BE2C (cell line): ENCODE measurements around the gene PIGR.

Source experiments
- DNase-seq: peaks from one replicate; pipeline ENCODE4 v3.0.0-alpha.2; 2020
- H3K27me3 ChIP-seq: fragments of 250-450 bp; sonication (Bioruptor Pico); 2 replicates; pipeline ENCODE4 v1.5.1; 2020; ENCODE audit warnings: mild to moderate bottlenecking
- H3K36me3 ChIP-seq: fragments of 250-450 bp; sonication (Bioruptor Pico); 2 replicates; pipeline ENCODE4 v1.5.1; 2020; ENCODE audit warnings: mild to moderate bottlenecking
- H3K4me1 ChIP-seq: fragments of 250-450 bp; sonication (Bioruptor Pico); 2 replicates; pipeline ENCODE4 v1.5.1; 2020
- H3K4me3 ChIP-seq: 2 replicates; pipeline ENCODE4 v1.5.1; 2011; ENCODE audit warnings: low read depth, low read length
- H3K9me3 ChIP-seq: fragments of 250-450 bp; sonication (Bioruptor Pico); 2 replicates; pipeline ENCODE4 v1.5.1; 2020
- TF ChIP-seq, protein P1 (sequence below): IDR thresholded peaks from 2 replicates; pipeline ENCODE4 v1.5.1; 2012; ENCODE audit warnings: mild to moderate bottlenecking, low read depth, low read length

Gene PIGR

DNA sequence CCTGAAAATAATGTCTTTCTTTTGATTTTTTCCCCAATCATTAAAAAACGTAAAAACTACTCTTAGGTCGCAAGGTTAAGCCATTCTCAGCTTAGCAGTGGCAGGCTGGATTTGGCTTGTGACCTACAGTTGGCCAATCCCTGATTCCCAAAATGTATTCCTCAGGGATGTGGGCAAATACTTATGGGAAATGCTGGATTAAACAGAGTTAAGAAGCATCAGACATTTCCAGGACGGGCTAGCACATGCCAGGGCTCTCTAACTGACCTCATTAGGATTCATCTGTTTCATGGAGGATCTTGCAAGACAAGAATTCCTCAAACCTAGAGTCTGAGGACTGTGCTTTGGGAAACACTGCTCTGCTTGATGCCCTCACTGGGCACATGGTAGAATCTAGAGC, 50.0 kb downstream of the PIGR start:
- no peak for DNase-seq
- Histone ChIP-seq H3K9me3 (peaks cover 3% of the 10 kb centered on the region; the same call in 1 of the 2 replicates), H3K36me3 (no peaks in the 10 kb centered on the region), H3K4me3 (no peak overlapping the region), H3K4me1 (peaks cover 5% of the 10 kb centered on the region), H3K27me3 (no peaks in the 10 kb centered on the region)
- TF ChIP-seq, protein P1, sequence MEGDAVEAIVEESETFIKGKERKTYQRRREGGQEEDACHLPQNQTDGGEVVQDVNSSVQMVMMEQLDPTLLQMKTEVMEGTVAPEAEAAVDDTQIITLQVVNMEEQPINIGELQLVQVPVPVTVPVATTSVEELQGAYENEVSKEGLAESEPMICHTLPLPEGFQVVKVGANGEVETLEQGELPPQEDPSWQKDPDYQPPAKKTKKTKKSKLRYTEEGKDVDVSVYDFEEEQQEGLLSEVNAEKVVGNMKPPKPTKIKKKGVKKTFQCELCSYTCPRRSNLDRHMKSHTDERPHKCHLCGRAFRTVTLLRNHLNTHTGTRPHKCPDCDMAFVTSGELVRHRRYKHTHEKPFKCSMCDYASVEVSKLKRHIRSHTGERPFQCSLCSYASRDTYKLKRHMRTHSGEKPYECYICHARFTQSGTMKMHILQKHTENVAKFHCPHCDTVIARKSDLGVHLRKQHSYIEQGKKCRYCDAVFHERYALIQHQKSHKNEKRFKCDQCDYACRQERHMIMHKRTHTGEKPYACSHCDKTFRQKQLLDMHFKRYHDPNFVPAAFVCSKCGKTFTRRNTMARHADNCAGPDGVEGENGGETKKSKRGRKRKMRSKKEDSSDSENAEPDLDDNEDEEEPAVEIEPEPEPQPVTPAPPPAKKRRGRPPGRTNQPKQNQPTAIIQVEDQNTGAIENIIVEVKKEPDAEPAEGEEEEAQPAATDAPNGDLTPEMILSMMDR = no peak

GRCh38 chr1:206895837-206896242, 50.4 kb downstream of the PIGR start:
- H3K27me3 ChIP-seq = no peaks in the 10 kb centered on the region
- H3K36me3 ChIP-seq = no peaks in the 10 kb centered on the region
- DNase-seq = no peak
- H3K4me1 ChIP-seq = peaks cover 5% of the 10 kb centered on the region
- TF ChIP-seq, protein P1 = no peak
- H3K9me3 ChIP-seq = no peaks in the 10 kb centered on the region; the same call in 1 of the 2 replicates
- H3K4me3 ChIP-seq = no peak overlapping the region

DNA sequence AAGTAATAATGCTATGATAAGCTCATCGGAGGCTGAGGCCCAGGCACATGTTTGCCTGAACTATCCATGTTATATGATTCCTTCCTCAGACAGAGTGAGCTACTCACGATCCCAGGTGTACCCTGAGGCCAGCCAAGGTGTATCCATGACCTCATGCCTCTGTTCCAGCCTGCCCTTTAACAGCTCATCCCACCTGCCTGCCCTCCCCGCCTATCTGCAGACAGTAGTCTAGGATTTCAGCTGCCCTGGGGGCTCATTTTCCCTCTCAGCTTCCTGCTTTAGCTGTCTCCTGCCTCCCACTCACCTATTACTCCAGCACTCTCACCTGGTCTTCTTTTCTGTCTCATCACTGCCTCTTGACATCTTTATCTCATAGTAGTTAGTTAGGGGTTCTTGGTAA, 50.9 kb downstream of the PIGR start:
- Histone ChIP-seq H3K27me3 (no peaks in the 10 kb centered on the region), H3K4me3 (no peak overlapping the region), H3K4me1 (peaks cover 5% of the 10 kb centered on the region), H3K9me3 (no peaks in the 10 kb centered on the region), H3K36me3 (no peaks in the 10 kb centered on the region)
- no peak for DNase-seq
- TF ChIP-seq, protein P1 = no peak

GRCh38 chr1:206893380-206893779, 52.9 kb downstream of the PIGR start:
- Histone ChIP-seq H3K4me1 (peaks cover 11% of the 10 kb centered on the region), H3K27me3 (no peaks in the 10 kb centered on the region), H3K4me3 (no peak overlapping the region), H3K36me3 (no peaks in the 10 kb centered on the region), H3K9me3 (no peaks in the 10 kb centered on the region)
- DNase-seq = no peak
- TF ChIP-seq, protein P1 = no peak

DNA sequence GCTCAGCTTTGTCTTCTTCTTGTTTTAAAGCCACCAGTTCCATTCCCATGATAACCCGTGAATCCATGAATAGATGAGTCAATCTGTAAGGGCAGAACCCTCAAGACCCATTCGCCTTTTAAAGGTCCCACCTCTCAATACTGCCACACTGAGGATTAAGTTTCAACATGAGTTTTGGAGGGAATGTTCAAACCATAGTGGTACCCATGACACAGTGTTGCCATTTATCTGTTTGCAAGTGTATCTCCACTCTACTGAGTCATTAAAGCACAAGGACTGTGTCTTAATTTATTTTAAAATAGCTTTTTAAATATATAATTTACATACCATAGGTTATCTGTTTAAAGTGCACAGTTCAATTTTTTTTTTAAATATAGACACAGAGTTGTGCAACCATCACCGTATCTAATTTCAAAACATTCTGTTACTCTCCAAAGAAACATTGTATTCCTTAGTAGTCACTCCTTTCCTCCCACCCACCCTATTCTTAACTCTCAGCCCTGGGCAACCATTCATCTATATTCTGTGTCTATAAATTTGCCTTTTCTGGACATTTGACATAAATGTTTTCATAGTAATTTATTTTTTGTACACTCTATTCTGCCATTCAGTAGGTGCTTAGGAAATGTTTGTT, 53.8 kb downstream of the PIGR start:
- Histone ChIP-seq H3K4me1 (peaks cover 11% of the 10 kb centered on the region), H3K27me3 (no peaks in the 10 kb centered on the region), H3K4me3 (no peak overlapping the region), H3K36me3 (no peaks in the 10 kb centered on the region), H3K9me3 (no peaks in the 10 kb centered on the region)
- no peak for DNase-seq
- TF ChIP-seq, protein P1 = no peak

DNA sequence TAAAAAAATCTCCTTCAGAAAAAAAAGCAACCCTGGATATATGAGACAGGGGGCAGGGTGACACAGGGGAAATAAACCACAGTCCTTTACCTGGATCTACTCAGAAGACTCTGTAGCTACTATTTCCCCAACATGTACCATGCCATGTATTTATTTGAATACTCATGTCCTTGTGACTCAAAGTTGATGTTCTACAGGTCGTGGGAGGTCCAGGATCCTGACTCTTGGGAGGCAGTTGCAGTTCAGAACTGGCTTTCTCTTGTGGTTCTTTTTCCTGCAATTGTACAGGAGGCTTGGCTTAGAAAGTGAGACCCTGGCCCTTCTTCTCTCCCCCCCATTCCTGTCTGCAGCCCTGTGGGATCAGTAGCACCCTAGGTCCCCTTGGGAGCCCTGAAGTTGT, 54.9 kb downstream of the PIGR start:
- Histone ChIP-seq H3K9me3 (no peaks in the 10 kb centered on the region), H3K4me3 (no peak overlapping the region), H3K27me3 (no peaks in the 10 kb centered on the region), H3K36me3 (no peaks in the 10 kb centered on the region), H3K4me1 (peaks cover 11% of the 10 kb centered on the region)
- no peak for DNase-seq
- TF ChIP-seq, protein P1 = no peak
